ENCODE data around the gene MPP2.
"Not testable (repeated sequence)": the region's sequence is repeated elsewhere in the genome, so short reads cannot be mapped to it uniquely, and the experiment has no call there.

MPP2 gene

GRCh38 chr17:43905985-43906852 lies 1.1 kb downstream of the MPP2 start:
- in situ Hi-C loops (cut with HindIII; ENCODE audit: low sequenced_read_pairs): no loop called here

DNA sequence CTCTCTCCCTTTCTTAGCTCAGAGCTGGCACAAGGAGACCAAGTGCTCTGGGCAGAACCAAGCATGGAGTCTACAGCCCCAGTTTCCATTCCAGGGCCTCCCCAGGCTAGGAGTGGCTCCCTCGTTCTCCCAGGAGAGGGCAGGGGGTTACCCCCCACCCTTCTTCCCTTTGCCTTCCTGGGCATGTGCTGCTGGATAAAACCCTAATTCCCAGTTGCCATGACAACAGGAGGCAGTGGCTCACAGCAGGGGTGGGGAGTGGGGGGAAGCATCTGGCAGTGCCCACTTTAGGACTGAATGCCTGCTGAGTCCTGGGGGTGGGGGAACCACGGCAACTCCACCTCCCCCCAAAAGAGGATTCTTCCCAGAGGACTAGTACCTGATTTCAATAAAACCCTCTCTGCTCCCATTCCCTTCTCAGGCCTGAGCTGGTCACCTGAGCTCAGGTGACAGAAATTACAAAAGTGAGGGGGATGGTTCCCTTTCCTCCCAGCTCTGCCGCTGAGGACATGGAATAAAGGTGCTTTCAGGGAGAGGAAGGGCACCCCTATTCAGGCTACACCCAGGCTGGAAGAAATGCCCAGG lies 1.8 kb downstream of the MPP2 start:
- in situ Hi-C loops (cut with HindIII; ENCODE audit: low sequenced_read_pairs): no loop called here

DNA sequence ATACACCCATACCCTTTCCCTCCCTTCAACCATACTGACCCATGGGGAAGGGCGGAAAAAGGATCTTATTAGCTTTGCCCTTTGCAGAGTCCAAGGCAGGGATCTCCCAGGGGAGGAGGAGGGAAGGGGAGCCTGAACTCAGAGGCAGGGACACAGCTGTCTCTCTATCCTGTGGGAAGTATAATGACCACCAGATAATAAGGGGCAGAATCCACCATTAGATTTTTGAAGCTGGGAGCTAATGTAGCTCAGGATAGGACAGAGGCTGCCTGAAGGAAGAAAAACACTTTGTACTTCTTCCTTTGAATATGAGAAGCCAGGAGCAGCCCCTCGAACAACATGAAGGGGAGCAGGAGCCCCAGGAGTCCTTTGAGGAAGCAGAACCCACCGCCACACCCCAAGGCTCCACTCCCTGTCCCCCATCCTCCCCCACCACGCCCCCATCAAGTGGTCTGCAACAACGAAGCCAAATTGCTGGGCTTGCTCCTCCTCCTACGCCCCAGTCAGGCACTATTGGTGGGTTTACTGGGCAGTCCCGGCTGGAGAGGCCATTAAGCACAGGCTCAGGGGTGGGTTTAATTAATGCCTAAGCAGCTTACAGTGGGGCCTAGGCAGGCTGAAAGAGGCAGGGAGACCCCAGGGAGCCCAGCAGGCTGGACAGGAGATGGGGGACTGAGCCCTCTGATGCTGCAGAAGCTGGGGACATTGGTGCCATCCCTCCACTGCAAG lies 5.3 kb downstream of the MPP2 start:
- in situ Hi-C loops (cut with HindIII; ENCODE audit: low sequenced_read_pairs): no loop called here

- in situ Hi-C loops (cut with HindIII; ENCODE audit: low sequenced_read_pairs): no loop called here
Observed at GRCh38 chr17:43900858-43901754, 6.2 kb downstream of the MPP2 start.

- in situ Hi-C loops (cut with HindIII; ENCODE audit: low sequenced_read_pairs): no loop called here
Observed at GRCh38 chr17:43900183-43900857, 7.0 kb downstream of the MPP2 start.

DNA sequence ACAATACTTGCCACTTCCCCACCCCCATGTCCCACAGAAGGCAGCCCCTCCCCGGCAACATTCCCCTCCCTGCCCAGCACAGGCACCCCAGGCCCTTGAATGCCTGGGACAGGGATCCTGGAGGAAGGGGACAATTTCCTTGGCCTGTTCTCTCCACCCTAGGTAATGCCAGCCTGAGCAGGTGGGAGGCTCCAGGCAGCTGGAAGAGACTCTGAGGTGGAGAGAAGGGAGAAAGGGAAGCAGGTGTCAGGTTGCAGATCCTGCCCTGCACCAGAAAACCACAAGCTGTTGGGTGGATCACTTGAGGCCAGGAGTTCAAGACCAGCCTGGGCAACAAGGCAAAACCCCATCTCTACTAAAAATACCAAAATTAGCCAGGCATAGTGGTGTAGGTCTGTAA lies 8.9 kb downstream of the MPP2 start:
- in situ Hi-C loops (cut with HindIII; ENCODE audit: low sequenced_read_pairs): no loop called here

DNA sequence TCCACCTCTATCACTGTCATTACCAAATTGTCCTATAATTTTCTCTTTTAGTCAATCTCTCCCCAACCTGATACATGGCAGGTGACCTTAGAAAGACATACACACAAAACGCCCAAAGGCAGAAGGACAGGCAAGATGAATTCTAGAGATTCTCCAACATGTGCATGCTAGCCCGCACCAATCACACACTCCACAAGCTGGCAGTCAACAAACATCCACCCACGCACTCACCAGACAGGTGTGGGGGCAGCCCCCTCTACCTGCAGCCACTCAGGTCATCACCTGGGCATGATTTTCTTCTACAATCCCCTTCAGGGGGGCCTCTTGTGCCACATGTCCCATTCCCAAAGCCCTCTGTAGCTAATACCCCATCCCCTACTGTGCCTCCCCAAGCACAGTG lies 9.5 kb downstream of the MPP2 start:
- in situ Hi-C loops (cut with HindIII; ENCODE audit: low sequenced_read_pairs): no loop called here

DNA sequence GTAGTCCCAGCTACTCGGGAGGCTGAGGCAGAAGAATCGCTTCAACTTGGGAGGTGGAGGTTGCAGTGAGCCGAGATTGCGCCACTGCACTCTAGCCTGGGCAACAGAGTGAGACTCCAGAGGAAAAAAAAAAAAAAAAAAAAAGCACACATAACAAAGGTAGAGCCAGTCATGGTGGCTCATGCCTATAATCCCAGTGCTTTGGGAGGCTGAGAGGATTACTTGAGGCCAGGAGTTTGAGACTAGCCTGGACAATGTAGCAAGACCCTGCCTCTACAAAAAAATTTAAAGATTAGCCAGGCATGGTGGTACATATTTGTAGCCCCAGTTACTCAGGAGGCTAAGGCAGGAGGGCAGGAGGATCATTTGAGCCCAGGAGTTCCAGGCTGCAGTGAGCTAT lies 12.8 kb downstream of the MPP2 start:
- in situ Hi-C loops (cut with HindIII; ENCODE audit: low sequenced_read_pairs): not testable (repeated sequence)

- in situ Hi-C loops (cut with HindIII; ENCODE audit: low sequenced_read_pairs): no loop called here
Observed at GRCh38 chr17:43892647-43892952, 14.7 kb downstream of the MPP2 start.

DNA sequence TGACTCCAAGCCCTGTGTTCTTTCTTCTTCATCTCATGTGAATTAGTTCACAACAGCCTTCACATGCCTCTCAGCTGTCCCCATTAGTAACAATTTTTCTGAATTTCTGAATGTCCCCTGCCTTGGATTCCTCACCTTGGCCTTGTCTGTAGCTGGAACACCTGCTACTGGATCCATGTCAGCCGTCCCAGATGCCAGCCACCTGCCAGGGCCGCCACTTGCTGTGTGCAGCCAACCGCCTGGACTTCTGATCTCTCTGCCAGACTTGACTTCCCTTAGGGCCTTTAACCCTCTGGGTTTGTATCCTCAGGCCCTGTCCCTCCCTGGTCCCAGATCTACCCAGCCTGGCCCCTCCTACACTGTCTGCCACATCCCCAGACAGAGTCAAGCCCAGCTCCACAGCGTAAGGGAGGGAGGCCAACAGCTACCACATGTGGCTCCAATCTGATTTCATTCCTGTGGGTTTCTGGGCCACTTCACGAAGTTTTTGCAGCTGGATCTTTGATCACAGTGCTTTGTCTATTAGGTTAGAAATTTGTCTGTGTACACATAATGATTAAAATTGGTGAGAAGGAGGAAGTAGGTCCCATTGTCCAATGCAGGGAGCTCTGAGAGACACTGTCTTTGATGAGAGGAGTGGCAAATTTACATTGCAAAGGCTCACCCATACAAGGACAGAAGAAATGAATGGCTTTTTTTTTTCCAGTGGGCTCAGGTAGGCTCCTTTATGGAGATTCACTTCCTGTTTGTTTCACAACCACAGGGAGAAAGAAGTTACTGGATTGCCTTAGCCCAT lies 15.3 kb downstream of the MPP2 start:
- in situ Hi-C loops (cut with HindIII; ENCODE audit: low sequenced_read_pairs): no loop called here

- in situ Hi-C loops (cut with HindIII; ENCODE audit: low sequenced_read_pairs): no loop called here
Observed at GRCh38 chr17:43890240-43890639, 17.1 kb downstream of the MPP2 start.

DNA sequence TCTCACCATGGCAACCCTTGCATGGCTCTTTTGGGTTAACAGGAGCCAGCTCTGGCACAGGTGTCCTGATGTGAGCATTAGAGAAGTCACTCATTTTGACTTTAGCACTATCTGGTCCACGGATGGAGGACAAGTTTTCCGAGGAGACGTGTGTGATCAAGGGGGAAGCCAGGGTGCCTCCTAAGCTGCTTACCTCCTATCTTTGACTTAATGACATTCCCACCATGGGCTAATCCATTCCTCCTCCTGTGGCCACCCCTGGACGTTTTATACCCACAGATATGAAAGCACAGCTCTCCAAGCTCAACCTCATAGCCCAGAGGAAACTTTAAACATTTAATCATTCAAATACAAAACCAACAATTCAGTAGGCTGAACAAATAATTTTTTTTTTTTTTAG lies 18.8 kb downstream of the MPP2 start:
- in situ Hi-C loops (cut with HindIII; ENCODE audit: low sequenced_read_pairs): no loop called here

GRCh38 chr17:43882761-43883415 lies 24.4 kb downstream of the MPP2 start:
- in situ Hi-C loops (cut with HindIII; ENCODE audit: low sequenced_read_pairs): no loop called here

GRCh38 chr17:43881758-43882505 lies 25.4 kb downstream of the MPP2 start:
- in situ Hi-C loops (cut with HindIII; ENCODE audit: low sequenced_read_pairs): no loop called here

- in situ Hi-C loops (cut with HindIII; ENCODE audit: low sequenced_read_pairs): no loop called here
Observed at GRCh38 chr17:43881181-43881580, 26.2 kb downstream of the MPP2 start.

- in situ Hi-C loops (cut with HindIII; ENCODE audit: low sequenced_read_pairs): no loop called here
Observed at GRCh38 chr17:43880420-43880991, 26.8 kb downstream of the MPP2 start.

GRCh38 chr17:43879723-43880419 lies 27.5 kb downstream of the MPP2 start:
- in situ Hi-C loops (cut with HindIII; ENCODE audit: low sequenced_read_pairs): no loop called here

Data from DLD1 (cell line).